BE2C (cell line): ENCODE measurements around the gene MARK4.

ENCODE experiments used
- DNase-seq: peaks from one replicate; pipeline ENCODE4 v3.0.0-alpha.2; 2020
- H3K27me3 ChIP-seq: fragments of 250-450 bp; sonication (Bioruptor Pico); 2 replicates; pipeline ENCODE4 v1.5.1; 2020; ENCODE audit warnings: mild to moderate bottlenecking
- H3K36me3 ChIP-seq: fragments of 250-450 bp; sonication (Bioruptor Pico); 2 replicates; pipeline ENCODE4 v1.5.1; 2020; ENCODE audit warnings: mild to moderate bottlenecking
- H3K4me1 ChIP-seq: fragments of 250-450 bp; sonication (Bioruptor Pico); 2 replicates; pipeline ENCODE4 v1.5.1; 2020
- H3K4me3 ChIP-seq: 2 replicates; pipeline ENCODE4 v1.5.1; 2011; ENCODE audit warnings: low read depth, low read length
- H3K9me3 ChIP-seq: fragments of 250-450 bp; sonication (Bioruptor Pico); 2 replicates; pipeline ENCODE4 v1.5.1; 2020
- CTCF ChIP-seq: IDR thresholded peaks from 2 replicates; pipeline ENCODE4 v1.5.1; 2012; ENCODE audit warnings: mild to moderate bottlenecking, low read depth, low read length

MARK4 gene

GRCh38 chr19:45280471-45280961 lies 29.4 kb downstream of the MARK4 start:
- Histone ChIP-seq H3K4me1 (0 out of 2 replicates have a peak, but pooled peaks cover 3% of the 10 kb centered on the region), H3K4me3 (no peak overlapping the region), H3K27me3 (no peaks in the 10 kb centered on the region), H3K36me3 (peaks cover 10% of the 10 kb centered on the region), H3K9me3 (peaks cover 3% of the 10 kb centered on the region; the same call in 1 of the 2 replicates)
- no peak for DNase-seq
- TF ChIP-seq CTCF, result no peak

GRCh38 chr19:45283443-45284033 lies 32.5 kb downstream of the MARK4 start:
- Histone ChIP-seq H3K4me1 (no peaks in the 10 kb centered on the region), H3K9me3 (peaks cover 3% of the 10 kb centered on the region; the same call in 1 of the 2 replicates), H3K4me3 (no peak overlapping the region), H3K27me3 (no peaks in the 10 kb centered on the region), H3K36me3 (peaks cover 7% of the 10 kb centered on the region)
- no peak for TF ChIP-seq CTCF
- no peak for DNase-seq

- Histone ChIP-seq H3K4me1 (no peaks in the 10 kb centered on the region), H3K9me3 (no peaks in the 10 kb centered on the region), H3K36me3 (no peaks in the 10 kb centered on the region), H3K27me3 (no peaks in the 10 kb centered on the region; the same call in 1 of the 2 replicates), H3K4me3 (no peak overlapping the region)
- no peak for DNase-seq
- TF ChIP-seq CTCF, result no peak
Observed at GRCh38 chr19:45290381-45290931, 39.4 kb downstream of the MARK4 start.

GRCh38 chr19:45291834-45292233 lies 40.8 kb downstream of the MARK4 start:
- DNase-seq, result no peak
- H3K36me3 ChIP-seq, result no peaks in the 10 kb centered on the region
- H3K4me1 ChIP-seq, result no peaks in the 10 kb centered on the region
- no peaks in the 10 kb centered on the region for H3K9me3 ChIP-seq
- H3K4me3 ChIP-seq, result no peak overlapping the region
- no peaks in the 10 kb centered on the region; the same call in 1 of the 2 replicates for H3K27me3 ChIP-seq
- no peak for TF ChIP-seq CTCF

- DNase-seq, result no peak
- no peaks in the 10 kb centered on the region for H3K9me3 ChIP-seq
- H3K36me3 ChIP-seq, result no peaks in the 10 kb centered on the region
- no peak for TF ChIP-seq CTCF
- no peak overlapping the region for H3K4me3 ChIP-seq
- no peaks in the 10 kb centered on the region; the same call in 1 of the 2 replicates for H3K27me3 ChIP-seq
- no peaks in the 10 kb centered on the region for H3K4me1 ChIP-seq
Observed at GRCh38 chr19:45293682-45294081, 42.6 kb downstream of the MARK4 start.
